Measurements from ENCODE around the gene PCYT2.

The PCYT2 gene

GRCh38 chr17:81944858-81945257 is 33.7 kb upstream of the PCYT2 start:
- no peak for DNase-seq (ENCODE audit: low read depth in 3 of 3)

DNA sequence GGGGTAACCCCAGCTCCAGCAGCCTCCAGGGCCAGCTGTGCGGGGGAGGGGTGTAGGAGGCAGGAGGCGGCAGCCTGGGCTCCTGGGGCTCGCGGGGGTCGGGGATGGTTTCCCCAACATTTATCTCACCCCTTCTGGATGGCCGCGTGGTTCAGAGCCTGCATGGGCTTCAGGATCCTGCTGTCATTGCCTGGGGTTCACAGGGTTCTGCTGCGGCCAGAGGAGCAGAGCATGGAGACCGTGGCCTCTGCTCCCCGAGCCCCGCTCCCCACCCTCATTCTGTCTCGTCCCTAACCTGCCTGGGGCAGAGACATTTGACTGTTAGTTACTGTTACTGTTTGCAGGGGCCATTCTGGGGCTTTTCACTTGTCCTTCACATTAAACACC is 31.0 kb upstream of the PCYT2 start:
- no peak for DNase-seq (ENCODE audit: low read depth in 3 of 3)

DNA sequence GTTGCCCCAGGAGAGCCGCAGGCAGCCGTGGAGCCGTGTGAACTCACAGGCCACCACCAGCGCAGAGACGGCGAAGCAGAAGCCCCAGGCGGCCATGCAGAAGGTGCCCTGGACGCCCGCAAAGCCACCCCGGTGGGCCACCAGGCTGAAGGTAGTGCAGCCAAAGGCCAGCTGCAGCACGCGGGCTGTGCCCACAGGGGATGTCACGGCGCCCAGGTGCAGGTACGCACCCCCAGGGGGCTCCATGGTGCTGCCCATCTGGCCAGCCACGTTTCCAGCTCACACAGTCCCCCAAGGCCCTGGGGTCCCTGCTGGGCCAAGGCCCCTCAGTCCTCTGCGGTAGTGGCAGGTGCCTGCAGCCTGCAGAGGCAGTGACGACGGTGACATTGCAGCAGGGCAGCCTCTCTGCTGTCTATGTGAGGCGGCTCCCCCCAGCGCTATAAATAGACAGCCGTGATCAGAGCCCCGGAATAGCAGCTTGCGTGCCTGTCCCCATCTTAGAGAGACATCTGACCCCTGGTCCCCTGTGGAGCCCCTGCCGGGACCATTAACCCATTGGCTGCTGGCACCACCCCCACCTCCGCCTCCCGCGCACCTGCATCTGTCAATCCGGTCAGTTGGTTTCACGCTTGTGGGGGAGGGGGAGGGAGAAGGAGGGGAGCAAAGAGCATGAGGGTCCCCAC is 30.4 kb upstream of the PCYT2 start:
- no peak for DNase-seq (ENCODE audit: low read depth in 3 of 3)

- DNase-seq (ENCODE audit: low read depth in 3 of 3) = no peak
Measured at GRCh38 chr17:81940538-81941483, 29.6 kb upstream of the PCYT2 start.

GRCh38 chr17:81939881-81940385 is 28.7 kb upstream of the PCYT2 start:
- DNase-seq (ENCODE audit: low read depth in 3 of 3) = no peak

DNA sequence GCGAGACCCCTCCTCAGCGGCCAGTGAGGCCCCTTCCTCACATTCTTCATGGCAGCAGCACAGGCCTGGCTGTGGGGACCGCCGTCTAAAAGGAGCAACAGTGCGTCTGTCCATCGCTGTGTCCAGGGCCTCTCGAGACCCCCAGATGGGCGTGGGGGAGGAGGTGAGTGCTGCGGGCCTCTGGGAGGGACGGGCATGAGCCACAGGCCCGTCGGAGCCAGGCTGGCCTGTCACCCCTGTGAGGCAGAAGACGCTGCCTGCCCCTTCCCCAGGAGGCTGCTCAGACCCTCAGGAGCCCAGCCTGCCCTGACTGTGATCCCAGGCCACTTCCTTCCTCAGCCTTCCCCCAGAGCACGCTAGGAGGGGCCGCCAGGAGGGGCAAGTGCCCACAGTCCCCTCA is 28.0 kb upstream of the PCYT2 start:
- DNase-seq (ENCODE audit: low read depth in 3 of 3) = no peak

GRCh38 chr17:81935709-81936084 is 24.5 kb upstream of the PCYT2 start:
- no peak for DNase-seq (ENCODE audit: low read depth in 3 of 3)

DNA sequence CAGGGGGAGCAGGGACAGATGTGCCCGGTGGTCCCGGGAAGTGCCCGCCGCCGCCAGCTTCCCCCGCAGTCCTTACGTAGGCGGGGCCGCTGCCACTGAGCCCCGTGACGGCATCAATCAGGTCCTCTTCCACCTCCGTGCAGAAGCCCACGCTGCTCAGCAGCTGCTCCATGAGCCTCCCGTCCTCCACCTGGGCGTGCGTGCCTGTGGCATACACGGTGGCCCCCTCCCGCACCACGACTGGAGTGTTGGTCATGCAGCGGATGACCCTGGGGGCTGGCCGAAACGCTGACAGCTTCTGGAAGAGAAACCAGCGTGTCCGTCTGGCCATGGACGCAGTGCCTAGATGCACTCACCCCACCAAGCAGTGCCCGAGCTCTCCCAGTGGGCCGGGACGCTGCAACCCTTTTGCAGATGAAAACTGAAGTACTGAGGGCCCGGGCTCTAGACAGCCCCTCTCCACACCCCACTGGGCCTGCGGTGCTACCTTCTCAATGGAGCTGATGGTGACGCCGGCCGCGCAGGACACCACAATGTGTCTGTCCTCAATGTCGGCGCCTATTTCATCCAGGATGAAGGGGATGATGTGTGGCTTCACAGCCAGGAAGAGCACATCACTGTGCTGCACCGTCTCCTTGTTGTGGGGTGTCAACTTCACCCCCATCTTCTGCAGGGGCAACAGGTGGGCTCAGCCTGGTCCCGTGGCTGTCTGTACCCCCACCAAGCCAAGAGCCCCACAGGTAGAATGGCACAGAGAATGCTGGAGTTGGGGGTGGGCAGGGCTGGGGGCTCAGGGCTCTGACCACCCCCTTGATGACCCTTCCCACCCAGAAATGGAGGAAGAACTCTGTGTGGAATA is 23.9 kb upstream of the PCYT2 start:
- no peak for DNase-seq (ENCODE audit: low read depth in 3 of 3)

GRCh38 chr17:81934098-81934757 is 23.0 kb upstream of the PCYT2 start:
- DNase-seq (ENCODE audit: low read depth in 3 of 3) = no peak

DNA sequence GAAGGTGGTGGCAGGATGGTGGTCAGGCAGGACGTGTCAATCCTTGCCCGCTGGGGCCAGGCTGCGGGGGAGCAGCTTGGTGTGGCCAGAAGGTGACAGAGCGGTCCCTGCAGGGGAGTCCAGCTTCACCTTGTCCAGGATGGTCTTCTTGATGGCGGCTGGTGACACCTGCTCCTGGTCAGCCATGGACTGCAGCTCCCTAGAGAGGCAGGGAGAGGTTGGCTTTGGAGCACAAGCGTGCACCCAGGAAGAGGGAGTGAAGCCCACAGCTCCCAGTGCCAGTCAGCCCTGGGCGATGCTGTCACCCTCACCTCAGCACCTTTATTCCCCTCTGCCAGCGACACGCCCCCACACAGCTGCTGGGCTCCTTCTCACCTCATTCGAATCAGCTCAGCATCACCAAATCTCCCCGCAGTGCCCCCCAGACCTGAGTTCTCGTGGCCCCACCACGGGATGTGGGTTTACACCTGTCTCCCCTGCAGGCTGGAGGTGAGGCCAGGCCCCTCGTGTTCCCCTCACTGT is 22.0 kb upstream of the PCYT2 start:
- no peak for DNase-seq (ENCODE audit: low read depth in 3 of 3)

GRCh38 chr17:81932333-81932983 is 21.3 kb upstream of the PCYT2 start:
- DNase-seq (ENCODE audit: low read depth in 3 of 3) = no peak

- no peak for DNase-seq (ENCODE audit: low read depth in 3 of 3)
Measured at GRCh38 chr17:81931557-81932332, 20.5 kb upstream of the PCYT2 start.

DNA sequence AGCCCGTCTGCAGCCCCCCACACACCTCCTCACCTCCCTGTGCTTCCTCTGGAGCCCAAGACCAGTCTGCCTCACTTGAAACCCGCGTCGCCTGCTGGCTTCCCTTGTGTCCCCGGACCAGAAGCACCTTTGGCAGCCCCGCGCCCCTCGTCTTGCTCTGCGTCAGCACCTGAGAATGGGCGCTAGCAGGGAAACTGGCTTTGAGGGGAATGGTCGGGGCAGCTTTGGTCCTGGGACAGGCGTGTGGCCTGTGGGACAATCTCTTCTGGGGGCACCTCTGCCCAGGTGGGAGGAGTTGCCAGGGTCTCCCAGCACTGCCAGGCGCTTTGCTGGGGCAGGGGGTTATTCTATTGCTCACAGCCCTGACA is 20.0 kb upstream of the PCYT2 start:
- DNase-seq (ENCODE audit: low read depth in 3 of 3) = no peak

GRCh38 chr17:81930142-81931125 is 19.2 kb upstream of the PCYT2 start:
- DNase-seq (ENCODE audit: low read depth in 3 of 3) = no peak

GRCh38 chr17:81929253-81930141 is 18.3 kb upstream of the PCYT2 start:
- no peak for DNase-seq (ENCODE audit: low read depth in 3 of 3)

DNA sequence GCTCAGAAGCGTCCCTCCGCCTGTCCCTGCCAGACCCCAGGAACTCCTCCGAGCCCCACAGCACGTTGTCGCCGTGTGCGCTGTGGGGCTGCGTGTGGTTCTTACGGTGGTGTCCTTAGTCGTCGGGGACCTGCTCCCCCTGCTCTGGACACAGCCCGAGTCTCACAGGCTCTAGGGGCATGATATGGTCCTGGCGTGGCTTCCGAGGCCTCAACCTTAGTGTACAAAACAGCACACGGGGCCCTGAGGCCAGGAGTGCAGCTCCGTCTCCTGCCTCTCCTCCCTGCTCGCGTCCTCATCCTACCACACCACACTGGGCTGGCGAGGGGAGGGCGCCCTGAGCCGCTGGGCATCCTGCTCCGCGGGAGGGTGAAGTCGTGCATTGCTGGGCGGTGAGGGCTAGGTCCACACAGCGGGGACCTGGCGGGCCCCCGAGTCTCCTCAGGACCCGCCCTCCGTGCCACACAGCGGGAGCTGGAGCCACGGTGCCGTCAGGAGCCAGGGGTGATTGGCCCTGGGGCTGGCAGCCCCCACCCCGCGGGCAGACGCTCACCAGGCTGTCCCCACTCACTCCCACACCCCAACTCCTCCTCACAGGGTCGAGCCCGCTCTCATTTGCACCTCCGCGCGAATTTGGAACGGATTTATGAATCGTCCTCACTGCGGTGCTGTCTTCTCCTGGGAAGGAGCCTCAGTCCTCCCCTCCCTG is 17.5 kb upstream of the PCYT2 start:
- DNase-seq (ENCODE audit: low read depth in 3 of 3) = no peak

All from stimulated activated CD4-positive, alpha-beta T cell treated with anti-CD3 and anti-CD28 coated beads, TNF-alpha, amount 100 ng/mL, for 4 hours (primary cell).